Measurements from ENCODE around the gene MAP6.

- no peak for TF ChIP-seq CTCF (IDR thresholded peaks at IDR 0.05; ENCODE audit: low read length)
- TF ChIP-seq EZH2 (IDR thresholded peaks at IDR 0.05; ENCODE audit: borderline replicate concordance, low read length): no peak
Observed at GRCh38 chr11:75626889-75627529, 41.8 kb downstream of the MAP6 start.

Data from OCI-LY1 (cell line).